Measurements from ENCODE around the gene IARS2.

- TF ChIP-seq CTCF (IDR thresholded peaks at IDR 0.05; ENCODE audit: poor library complexity): no peak
- no peak for TF ChIP-seq EZH2 (IDR thresholded peaks at IDR 0.05; ENCODE audit: borderline replicate concordance)
Observed at GRCh38 chr1:220153147-220153546, 59.2 kb downstream of the IARS2 start.

Measured in hepatocyte (in vitro differentiated cells).